GM12878 (cell line): ENCODE results near the gene WDR48. TPM values are rescaled to one million over a fixed set of nuclear protein-coding genes. Genes with fewer than 3 reads are reported as not detected.
A peak's percentile ranks its signal among the peaks of the same experiment; 100 is the strongest.

Source experiments
- CREB1 ChIP-seq: IDR thresholded peaks from 2 replicates; pipeline ENCODE4 v1.6.1; 2012; ENCODE audit warnings: low read depth, mild to moderate bottlenecking, inconsistent platforms
- CREM ChIP-seq: IDR thresholded peaks from 2 replicates; pipeline ENCODE4 v1.6.1; 2014; ENCODE audit warnings: antibody characterized with exemption, low read depth
- DPF2 ChIP-seq: fragments of 450-650 bp; IDR thresholded peaks from 2 replicates; pipeline ENCODE4 v1.6.1; 2017; ENCODE audit warnings: mild to moderate bottlenecking
- FOS ChIP-seq: IDR thresholded peaks from 3 replicates; pipeline ENCODE4 v1.6.1; 2011; ENCODE audit warnings: borderline replicate concordance; ENCODE audit not compliant: insufficient read length; ENCODE audit errors: extremely low read depth
- HDAC2 ChIP-seq: fragments of 200-600 bp; sonication (generic); IDR thresholded peaks from 2 replicates; pipeline ENCODE4 v1.6.1; 2017
- MEF2A ChIP-seq: IDR thresholded peaks from 2 replicates; pipeline ENCODE4 v1.6.1; 2011; ENCODE audit warnings: low read depth, mild to moderate bottlenecking, low read length, moderate library complexity; ENCODE audit not compliant: insufficient read depth
- MTA3 ChIP-seq: IDR thresholded peaks from 2 replicates; pipeline ENCODE4 v1.6.1; 2012; ENCODE audit warnings: low read length, inconsistent platforms, borderline replicate concordance
- MXI1 ChIP-seq: fragments of 150-350 bp; IDR thresholded peaks from 2 replicates; pipeline ENCODE4 v1.6.1; 2011; ENCODE audit warnings: low read depth, mild to moderate bottlenecking, inconsistent platforms, low read length, improper control_type of control experiment
- NFYB ChIP-seq: IDR thresholded peaks from 2 replicates; pipeline ENCODE4 v1.6.1; 2011; ENCODE audit warnings: low read depth, mild to moderate bottlenecking, low read length, improper control_type of control experiment, moderate library complexity; ENCODE audit not compliant: insufficient read depth
- NR2C2 ChIP-seq: IDR thresholded peaks from 2 replicates; pipeline ENCODE4 v1.6.1; 2011; ENCODE audit warnings: borderline replicate concordance, low read depth; ENCODE audit not compliant: control insufficient read depth, insufficient read length
- RFX5 ChIP-seq: IDR thresholded peaks from 2 replicates; pipeline ENCODE4 v1.6.1; 2011; ENCODE audit warnings: low read depth, low read length, improper control_type of control experiment
- SIN3A ChIP-seq: IDR thresholded peaks from 2 replicates; pipeline ENCODE4 v1.6.1; 2012; ENCODE audit warnings: low read depth, low read length, improper control_type of control experiment
- SMAD1 ChIP-seq: fragments of 450-650 bp; IDR thresholded peaks from 2 replicates; pipeline ENCODE4 v1.6.1; 2018; ENCODE audit warnings: mild to moderate bottlenecking, low read depth; ENCODE audit not compliant: partially characterized antibody
- TARDBP ChIP-seq: IDR thresholded peaks from 2 replicates; pipeline ENCODE4 v1.6.1; 2016; ENCODE audit warnings: borderline replicate concordance
- TCF12 ChIP-seq: IDR thresholded peaks from 2 replicates; pipeline ENCODE4 v1.6.1; 2011; ENCODE audit warnings: low read depth, mild to moderate bottlenecking, low read length
- ZNF217 ChIP-seq: fragments of 450-650 bp; IDR thresholded peaks from 2 replicates; pipeline ENCODE4 v1.6.1; 2017; ENCODE audit warnings: antibody characterized with exemption, mild to moderate bottlenecking
- ZNF384 ChIP-seq: IDR thresholded peaks from 2 replicates; pipeline ENCODE4 v1.6.1; 2012; ENCODE audit warnings: low read depth, mild to moderate bottlenecking, low read length, improper control_type of control experiment, borderline replicate concordance
- polyA plus RNA-seq, 11 experiments: library from polyadenylated mRNA; depleted of rRNA in 4 of 11; unstranded in 6 of 11; stranded (reverse) in 5 of 11; fragments of >200 nt; fragmentation: Nextera tagmentation in 4 of 11; fragmentation: Illumina TruSeq in 1 of 11; extraction: Ambion mirVana in 4 of 11; extraction: Trizol in 1 of 11; gene quantifications; 1 replicate in 1 of 11; 2 replicates in 10 of 11; pipeline versions ENCODE4 v1.2.1 to v1.2.3, GENCODE V29; 2011 to 2016; ENCODE audit warnings: inconsistent platforms in 2 of 11, missing spikeins in 2 of 11, low read depth in 1 of 11
- total RNA-seq, 4 experiments: library from RNA; depleted of rRNA in 3 of 4; stranded (reverse); fragments of >200 nt in 3 of 4; fragmentation: Illumina TruSeq in 1 of 4; extraction: Trizol in 1 of 4; gene quantifications; 2 replicates each; pipeline versions ENCODE4 v1.2.1 to v1.2.3, GENCODE V29; 2013 to 2021
- TF ChIP-seq, protein P1 (sequence below): fragments of 450-650 bp; formaldehyde crosslinking; IDR thresholded peaks from 2 replicates; pipeline ENCODE4 v1.4.0; 2020; ENCODE audit warnings: mild to moderate bottlenecking, moderate library complexity
- TF ChIP-seq, protein P2 (sequence below): IDR thresholded peaks from 2 replicates; pipeline ENCODE4 v1.6.1; 2011; ENCODE audit warnings: mild to moderate bottlenecking, low read depth, low read length, moderate library complexity; ENCODE audit not compliant: insufficient replicate concordance
- TF ChIP-seq, protein P3 (sequence below): IDR thresholded peaks from 2 replicates; pipeline ENCODE4 v1.6.1; 2012; ENCODE audit warnings: low read depth, low read length, improper control_type of control experiment
- TF ChIP-seq, protein P4 (sequence below): fragments of 150-350 bp; IDR thresholded peaks from 2 replicates; pipeline ENCODE4 v1.6.1; 2014; ENCODE audit warnings: mild to moderate bottlenecking, low read depth, low read length
- TF ChIP-seq, protein P5 (sequence below): fragments of 450-650 bp; IDR thresholded peaks from 2 replicates; pipeline ENCODE4 v1.6.1; 2014; ENCODE audit warnings: mild to moderate bottlenecking

The WDR48 gene
- total and polyA plus RNA-seq, 10 of the 15 experiments (the other 5 are each of a cell fraction or from before 2014, with no cell fraction given), result 16.8 to 43.8 (median 29.0) TPM

DNA sequence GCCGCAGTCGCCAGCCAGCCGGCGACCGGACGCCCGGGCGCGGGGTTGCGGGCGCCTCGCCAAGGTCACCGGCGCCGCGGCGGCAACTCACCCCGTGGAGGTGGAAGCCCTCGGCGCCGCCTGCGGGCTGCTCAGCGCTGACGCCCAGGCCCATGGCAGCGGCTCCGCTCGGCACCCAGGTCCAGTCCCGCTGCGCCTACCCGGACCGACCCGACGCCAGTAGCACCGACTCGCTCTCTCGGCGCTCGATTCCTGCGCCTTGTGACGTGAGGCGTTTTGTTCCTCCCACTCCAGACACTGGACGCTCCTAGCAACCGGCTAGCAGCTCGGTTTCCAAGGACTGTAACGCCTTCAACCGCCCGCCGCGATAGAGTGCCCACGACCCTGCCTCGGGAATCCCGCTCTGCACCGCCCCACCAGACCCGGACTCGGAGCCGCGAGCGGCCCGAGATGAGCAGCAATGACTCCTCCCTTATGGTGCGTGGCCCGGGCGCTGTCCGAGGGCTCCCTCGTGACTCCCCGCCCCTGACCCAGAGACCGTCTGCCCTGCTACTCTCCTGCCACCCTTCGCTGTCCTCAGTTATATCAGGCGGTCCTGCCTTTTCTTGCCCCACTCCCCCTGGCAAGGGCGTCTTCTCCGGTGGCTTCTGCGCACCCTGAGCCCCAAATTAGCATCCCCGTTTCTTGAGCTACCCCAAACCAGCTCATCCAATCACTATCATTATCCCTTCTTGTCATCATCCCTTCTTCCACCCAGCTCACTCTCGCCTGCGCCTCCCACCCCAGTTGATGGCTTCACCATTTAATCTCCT, 55.8 kb downstream of the WDR48 start, which contains the start of the genes GORASP1 and TTC21A (continued):
- TF ChIP-seq TARDBP (no peak), MEF2A (no peak), NFYB (no peak), MTA3 (no peak), RFX5 (peak; percentile 31; the same call in 1 of the 2 replicates), ZNF217 (peak; percentile 60; the same call in 1 of the 2 replicates), HDAC2 (no peak), SMAD1 (no peak), DPF2 (peak; percentile 81), TCF12 (no peak), MXI1 (peak; percentile 74), FOS (no peak), ZNF384 (no peak), CREM (peak; percentile 93), NR2C2 (peak; percentile 87), CREB1 (peak; percentile 94), SIN3A (peak; percentile 78)
- TF ChIP-seq, protein P1, sequence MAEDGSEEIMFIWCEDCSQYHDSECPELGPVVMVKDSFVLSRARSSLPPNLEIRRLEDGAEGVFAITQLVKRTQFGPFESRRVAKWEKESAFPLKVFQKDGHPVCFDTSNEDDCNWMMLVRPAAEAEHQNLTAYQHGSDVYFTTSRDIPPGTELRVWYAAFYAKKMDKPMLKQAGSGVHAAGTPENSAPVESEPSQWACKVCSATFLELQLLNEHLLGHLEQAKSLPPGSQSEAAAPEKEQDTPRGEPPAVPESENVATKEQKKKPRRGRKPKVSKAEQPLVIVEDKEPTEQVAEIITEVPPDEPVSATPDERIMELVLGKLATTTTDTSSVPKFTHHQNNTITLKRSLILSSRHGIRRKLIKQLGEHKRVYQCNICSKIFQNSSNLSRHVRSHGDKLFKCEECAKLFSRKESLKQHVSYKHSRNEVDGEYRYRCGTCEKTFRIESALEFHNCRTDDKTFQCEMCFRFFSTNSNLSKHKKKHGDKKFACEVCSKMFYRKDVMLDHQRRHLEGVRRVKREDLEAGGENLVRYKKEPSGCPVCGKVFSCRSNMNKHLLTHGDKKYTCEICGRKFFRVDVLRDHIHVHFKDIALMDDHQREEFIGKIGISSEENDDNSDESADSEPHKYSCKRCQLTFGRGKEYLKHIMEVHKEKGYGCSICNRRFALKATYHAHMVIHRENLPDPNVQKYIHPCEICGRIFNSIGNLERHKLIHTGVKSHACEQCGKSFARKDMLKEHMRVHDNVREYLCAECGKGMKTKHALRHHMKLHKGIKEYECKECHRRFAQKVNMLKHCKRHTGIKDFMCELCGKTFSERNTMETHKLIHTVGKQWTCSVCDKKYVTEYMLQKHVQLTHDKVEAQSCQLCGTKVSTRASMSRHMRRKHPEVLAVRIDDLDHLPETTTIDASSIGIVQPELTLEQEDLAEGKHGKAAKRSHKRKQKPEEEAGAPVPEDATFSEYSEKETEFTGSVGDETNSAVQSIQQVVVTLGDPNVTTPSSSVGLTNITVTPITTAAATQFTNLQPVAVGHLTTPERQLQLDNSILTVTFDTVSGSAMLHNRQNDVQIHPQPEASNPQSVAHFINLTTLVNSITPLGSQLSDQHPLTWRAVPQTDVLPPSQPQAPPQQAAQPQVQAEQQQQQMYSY (CRISPR knock-in tag), result no peak; the same call in 1 of the 2 replicates
- TF ChIP-seq, protein P2, sequence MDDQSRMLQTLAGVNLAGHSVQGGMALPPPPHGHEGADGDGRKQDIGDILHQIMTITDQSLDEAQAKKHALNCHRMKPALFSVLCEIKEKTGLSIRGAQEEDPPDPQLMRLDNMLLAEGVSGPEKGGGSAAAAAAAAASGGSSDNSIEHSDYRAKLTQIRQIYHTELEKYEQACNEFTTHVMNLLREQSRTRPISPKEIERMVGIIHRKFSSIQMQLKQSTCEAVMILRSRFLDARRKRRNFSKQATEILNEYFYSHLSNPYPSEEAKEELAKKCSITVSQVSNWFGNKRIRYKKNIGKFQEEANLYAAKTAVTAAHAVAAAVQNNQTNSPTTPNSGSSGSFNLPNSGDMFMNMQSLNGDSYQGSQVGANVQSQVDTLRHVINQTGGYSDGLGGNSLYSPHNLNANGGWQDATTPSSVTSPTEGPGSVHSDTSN, result no peak
- TF ChIP-seq, protein P3, sequence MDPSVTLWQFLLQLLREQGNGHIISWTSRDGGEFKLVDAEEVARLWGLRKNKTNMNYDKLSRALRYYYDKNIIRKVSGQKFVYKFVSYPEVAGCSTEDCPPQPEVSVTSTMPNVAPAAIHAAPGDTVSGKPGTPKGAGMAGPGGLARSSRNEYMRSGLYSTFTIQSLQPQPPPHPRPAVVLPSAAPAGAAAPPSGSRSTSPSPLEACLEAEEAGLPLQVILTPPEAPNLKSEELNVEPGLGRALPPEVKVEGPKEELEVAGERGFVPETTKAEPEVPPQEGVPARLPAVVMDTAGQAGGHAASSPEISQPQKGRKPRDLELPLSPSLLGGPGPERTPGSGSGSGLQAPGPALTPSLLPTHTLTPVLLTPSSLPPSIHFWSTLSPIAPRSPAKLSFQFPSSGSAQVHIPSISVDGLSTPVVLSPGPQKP, result no peak
- TF ChIP-seq, protein P4, sequence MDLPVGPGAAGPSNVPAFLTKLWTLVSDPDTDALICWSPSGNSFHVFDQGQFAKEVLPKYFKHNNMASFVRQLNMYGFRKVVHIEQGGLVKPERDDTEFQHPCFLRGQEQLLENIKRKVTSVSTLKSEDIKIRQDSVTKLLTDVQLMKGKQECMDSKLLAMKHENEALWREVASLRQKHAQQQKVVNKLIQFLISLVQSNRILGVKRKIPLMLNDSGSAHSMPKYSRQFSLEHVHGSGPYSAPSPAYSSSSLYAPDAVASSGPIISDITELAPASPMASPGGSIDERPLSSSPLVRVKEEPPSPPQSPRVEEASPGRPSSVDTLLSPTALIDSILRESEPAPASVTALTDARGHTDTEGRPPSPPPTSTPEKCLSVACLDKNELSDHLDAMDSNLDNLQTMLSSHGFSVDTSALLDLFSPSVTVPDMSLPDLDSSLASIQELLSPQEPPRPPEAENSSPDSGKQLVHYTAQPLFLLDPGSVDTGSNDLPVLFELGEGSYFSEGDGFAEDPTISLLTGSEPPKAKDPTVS, result no peak
- TF ChIP-seq, protein P5, sequence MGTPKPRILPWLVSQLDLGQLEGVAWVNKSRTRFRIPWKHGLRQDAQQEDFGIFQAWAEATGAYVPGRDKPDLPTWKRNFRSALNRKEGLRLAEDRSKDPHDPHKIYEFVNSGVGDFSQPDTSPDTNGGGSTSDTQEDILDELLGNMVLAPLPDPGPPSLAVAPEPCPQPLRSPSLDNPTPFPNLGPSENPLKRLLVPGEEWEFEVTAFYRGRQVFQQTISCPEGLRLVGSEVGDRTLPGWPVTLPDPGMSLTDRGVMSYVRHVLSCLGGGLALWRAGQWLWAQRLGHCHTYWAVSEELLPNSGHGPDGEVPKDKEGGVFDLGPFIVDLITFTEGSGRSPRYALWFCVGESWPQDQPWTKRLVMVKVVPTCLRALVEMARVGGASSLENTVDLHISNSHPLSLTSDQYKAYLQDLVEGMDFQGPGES, result 0 out of 2 replicates have a peak, but pooled peaks have one; percentile 12
